GM21737 (cell line): ENCODE results near the gene MMRN1.

Experiments used
- ATAC-seq: cut with Tn5 transposase; IDR thresholded peaks from one replicate; pipeline ENCODE4 v1.9.1; 2021; ENCODE audit warnings: mild to moderate bottlenecking, moderate library complexity; ENCODE audit not compliant: unreplicated experiment

The MMRN1 gene

DNA sequence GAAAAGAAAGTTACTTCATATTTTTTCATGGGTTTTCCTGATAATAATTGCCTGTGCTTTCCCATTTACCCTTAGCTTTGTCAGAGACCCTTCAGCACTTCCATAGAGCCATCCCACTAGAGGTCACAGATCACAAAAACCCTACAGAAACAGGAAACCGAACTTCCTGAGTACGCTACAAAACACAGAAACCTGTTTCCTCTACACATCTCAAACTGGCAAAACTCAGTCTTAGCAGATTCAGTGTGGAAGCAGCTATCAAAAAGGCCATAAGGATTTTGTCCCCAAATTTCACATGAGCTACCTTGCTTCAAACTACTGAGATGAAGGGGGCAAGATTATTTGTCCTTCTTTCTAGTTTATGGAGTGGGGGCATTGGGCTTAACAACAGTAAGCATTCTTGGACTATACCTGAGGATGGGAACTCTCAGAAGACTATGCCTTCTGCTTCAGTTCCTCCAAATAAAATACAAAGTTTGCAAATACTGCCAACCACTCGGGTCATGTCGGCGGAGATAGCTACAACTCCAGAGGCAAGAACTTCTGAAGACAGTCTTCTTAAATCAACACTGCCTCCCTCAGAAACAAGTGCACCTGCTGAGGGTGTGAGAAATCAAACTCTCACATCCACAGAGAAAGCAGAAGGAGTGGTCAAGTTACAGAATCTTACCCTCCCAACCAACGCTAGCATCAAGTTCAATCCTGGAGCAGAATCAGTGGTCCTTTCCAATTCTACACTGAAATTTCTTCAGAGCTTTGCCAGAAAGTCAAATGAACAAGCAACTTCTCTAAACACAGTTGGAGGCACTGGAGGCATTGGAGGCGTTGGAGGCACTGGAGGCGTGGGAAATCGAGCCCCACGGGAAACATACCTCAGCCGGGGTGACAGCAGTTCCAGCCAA, at the start of gene MMRN1:
Gene MMRN1 (plus strand): TSS at position 206 of the 902 bp plus-strand sequence. CDS start 118 bp downstream, at position 324.
- ATAC-seq, result peak; percentile 55

- ATAC-seq, result no peak
Measured at GRCh38 chr4:89847571-89848325, 46.9 kb upstream of the MMRN1 start.

DNA sequence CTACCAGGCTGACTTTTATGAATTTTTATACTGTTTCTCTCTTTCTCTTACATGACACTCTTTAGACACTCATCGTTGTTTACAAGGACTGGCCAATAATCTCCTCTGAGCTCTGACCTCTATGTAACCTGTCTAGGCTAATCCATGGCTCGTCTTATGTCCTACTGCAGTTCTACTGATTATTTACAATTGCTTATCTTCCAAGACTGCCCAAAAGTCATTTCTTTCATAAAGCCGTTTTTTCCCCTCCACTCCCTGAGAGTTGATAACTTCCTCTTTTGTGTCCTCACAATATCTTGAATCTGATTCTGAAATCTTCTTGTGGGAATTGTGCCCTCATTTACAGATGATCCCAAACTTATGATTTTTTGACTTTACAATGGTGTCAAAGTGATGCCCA, 39.4 kb upstream of the MMRN1 start:
- ATAC-seq, result no peak

DNA sequence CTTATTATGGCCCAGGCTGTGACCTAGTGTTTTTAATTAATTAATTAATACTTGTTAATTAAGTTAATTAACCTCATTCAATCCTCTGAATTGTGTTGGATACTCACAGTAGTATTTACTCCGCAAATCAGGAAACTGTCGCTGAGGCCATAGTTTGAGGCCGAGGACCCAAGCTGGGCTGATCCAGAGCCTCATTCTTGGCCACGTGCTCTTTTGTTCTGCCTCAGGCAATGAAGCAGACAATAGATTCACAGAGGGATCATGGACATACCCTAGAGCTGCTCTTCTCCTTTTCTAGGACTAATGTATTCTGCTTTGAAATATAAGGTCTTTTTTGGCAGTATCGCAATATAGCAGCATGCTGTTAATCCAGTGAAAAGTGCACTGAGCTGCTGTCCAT, 33.7 kb upstream of the MMRN1 start:
- no peak for ATAC-seq

DNA sequence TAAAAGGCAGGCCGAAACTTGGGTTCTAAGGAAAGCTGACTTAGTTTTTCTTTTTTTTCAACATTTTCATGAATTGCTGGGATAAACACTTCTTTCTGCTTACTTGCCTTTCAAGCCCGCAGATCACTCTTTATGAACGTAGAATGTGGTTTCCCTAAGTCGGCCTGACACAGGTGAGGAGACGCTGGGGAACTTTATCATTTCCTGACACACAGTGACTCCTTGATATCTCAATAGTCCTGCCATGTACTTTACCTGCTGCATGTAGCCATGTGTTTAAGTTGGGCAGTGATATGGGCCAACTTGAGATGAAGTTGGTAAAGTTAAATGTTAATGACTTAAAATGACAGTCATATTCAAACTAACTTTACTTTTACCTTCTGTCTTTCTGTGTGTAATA, 31.1 kb upstream of the MMRN1 start:
- ATAC-seq, result no peak

- ATAC-seq, result no peak
Measured at GRCh38 chr4:89868276-89868675, 26.4 kb upstream of the MMRN1 start.

DNA sequence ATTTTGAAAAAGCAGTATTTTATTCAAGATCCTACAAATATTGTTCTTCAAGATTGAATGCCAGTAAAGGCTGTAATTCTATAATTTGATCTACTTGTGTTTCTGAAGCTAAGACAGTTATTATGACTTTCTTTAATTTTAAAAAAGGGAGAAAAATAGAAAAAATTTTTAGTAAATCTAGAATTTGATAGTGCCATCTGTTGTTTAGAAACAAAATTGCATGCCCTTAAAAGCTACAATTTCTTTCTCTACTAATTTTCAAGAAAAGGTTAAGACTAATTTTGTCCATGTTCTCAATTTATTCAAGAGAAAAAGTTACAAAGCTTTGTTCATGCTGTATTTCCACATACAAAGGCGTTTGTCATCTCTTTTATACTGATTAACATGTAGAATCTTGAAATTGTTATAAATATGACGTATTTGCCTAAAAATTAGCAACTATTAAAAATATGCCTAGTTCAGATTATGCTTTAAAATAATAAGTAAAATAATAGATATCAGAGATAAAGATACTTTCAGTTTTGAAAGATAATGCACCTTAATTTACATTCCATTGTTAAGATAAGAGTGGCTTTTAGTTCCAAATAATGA, 25.6 kb upstream of the MMRN1 start:
- ATAC-seq, result no peak

GRCh38 chr4:89871211-89871610, 23.4 kb upstream of the MMRN1 start:
- no peak for ATAC-seq

DNA sequence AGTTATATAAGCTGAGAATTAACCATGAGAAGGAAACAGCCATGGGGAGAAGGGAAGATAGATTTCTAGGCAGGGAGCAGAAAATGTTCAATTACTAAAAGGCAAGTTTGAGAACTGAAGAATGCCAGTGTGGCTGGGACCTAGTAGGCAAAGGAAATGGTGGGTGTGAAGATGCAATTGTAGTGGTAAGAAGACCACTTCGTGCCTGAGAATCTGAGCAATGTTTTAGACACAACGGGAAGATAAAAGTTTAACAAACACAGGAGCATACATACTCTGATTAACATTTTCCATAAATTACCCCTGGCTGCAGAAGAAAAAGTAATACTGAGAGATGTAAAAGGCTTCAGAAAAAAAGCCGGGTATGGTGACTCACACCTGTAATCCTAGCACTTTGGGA, 18.1 kb upstream of the MMRN1 start:
- ATAC-seq, result no peak

DNA sequence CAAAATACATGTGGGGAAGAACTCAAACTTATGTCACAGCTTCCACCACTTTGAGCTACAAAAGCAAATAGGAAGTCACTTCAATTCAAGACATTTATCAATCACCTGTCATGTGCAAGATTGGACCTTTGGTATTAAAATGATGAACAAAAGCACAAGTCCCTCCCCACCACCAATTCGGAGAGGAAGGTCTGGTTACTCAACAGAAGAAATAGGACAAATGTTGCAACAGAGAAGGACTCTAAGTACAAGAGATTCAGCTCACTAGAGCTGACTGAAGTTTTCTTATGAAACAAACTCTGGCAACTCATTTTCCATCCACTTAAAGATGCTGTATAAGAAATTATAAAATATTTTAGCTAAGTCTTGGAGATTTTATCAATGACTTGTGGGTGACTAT, 16.0 kb upstream of the MMRN1 start:
- ATAC-seq, result no peak

GRCh38 chr4:89879215-89879614, 15.4 kb upstream of the MMRN1 start:
- ATAC-seq, result no peak

- no peak for ATAC-seq
Measured at GRCh38 chr4:89889289-89889688, 5.4 kb upstream of the MMRN1 start.

GRCh38 chr4:89897867-89898266, 3.2 kb downstream of the MMRN1 start:
- no peak for ATAC-seq

GRCh38 chr4:89898304-89898716, 3.7 kb downstream of the MMRN1 start:
- ATAC-seq, result peak; percentile 54

- ATAC-seq, result no peak
Measured at GRCh38 chr4:89899152-89899551, 4.5 kb downstream of the MMRN1 start.

DNA sequence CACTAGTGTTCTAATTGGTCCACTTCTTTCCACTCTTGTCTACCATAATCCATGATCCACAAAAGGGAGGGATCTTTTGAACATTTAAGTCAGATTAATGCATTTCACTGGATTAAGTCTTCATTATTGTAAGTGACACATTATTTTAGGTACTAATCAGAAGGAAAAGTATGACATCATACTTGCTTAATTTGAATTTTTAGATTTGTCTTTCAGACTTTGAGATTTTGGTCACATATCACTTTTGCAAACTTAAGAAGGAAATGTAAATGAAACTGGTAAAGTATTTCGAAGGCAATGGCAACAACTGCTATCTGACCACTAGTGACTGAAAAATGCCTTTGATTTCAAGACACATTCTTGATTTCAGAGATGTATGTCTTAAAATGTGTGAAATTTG, 5.2 kb downstream of the MMRN1 start:
- no peak for ATAC-seq

GRCh38 chr4:89901808-89902431, 7.3 kb downstream of the MMRN1 start:
- peak; percentile 77 for ATAC-seq

- ATAC-seq, result no peak
Measured at GRCh38 chr4:89904524-89904923, 9.9 kb downstream of the MMRN1 start.

DNA sequence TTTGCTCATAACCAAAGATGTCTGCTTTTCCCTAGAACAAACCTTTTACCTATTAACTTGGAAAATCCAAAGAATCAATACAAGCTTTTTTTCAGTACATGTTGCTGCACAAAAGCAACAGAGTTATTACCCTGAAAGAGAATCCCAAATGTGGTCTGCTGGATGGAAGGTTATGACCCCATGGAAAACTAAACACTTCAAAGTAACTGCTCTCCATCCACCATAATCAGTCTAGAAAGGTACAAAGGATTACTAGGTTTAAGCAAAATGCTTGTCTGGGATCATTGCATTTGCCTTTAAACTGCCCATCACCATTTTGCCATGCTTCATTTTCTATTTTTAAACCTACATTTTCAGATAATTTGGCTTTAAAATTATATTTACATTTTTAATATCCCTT, 11.7 kb downstream of the MMRN1 start:
- ATAC-seq, result no peak

GRCh38 chr4:89906777-89907521, 12.3 kb downstream of the MMRN1 start:
- no peak for ATAC-seq

DNA sequence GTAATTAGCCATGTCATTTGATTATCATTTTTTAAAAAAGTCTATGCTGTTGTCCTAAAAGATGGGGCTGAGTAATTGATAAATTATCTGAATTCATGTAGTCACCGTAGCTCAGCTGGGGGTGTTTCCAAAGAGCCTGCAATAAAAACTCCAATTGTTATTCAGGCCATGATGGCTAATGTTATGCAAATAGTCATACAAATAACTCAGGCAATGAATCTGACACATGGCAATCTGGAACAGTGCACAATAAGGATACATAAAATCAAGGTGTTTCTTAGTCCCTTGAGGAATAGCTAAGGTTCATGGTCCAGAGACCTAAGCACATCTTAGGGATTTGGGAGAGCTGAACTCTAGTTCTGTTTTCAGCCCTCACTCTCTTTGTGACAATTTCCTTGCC, 15.2 kb downstream of the MMRN1 start:
- no peak for ATAC-seq
